Suprapubic skin (tissue), 4 donors: Measurements from ENCODE around the gene TAAR1.

Experiments
- CTCF ChIP-seq, 2 donors: fragments of 200-600 bp in 1 of 2; fragments of 450-650 bp in 1 of 2; sonication (generic) in 1 of 2; IDR thresholded peaks; one replicate each; pipeline ENCODE4 v1.5.1; 2016 to 2019; ENCODE audit warnings: antibody characterized with exemption in 2 of 2, mild to moderate bottlenecking in 1 of 2, moderate library complexity in 1 of 2
- EP300 ChIP-seq: sonication (generic); formaldehyde crosslinking; IDR thresholded peaks from one replicate; pipeline ENCODE4 v1.6.1; 2017; ENCODE audit warnings: antibody characterized with exemption
- POLR2A ChIP-seq, 2 donors: fragments of 450-650 bp; IDR thresholded peaks; one replicate each; pipeline ENCODE4 v1.6.1; 2017; ENCODE audit warnings: antibody characterized with exemption in 2 of 2, mild to moderate bottlenecking in 2 of 2, moderate library complexity in 2 of 2
- POLR2AphosphoS5 ChIP-seq, 3 donors: sonication (generic); formaldehyde crosslinking; IDR thresholded peaks; one replicate each; pipeline ENCODE4 v1.6.1; 2017; ENCODE audit warnings: antibody characterized with exemption in 3 of 3

- TF ChIP-seq CTCF (IDR thresholded peaks at IDR 0.05): no peak
- no peak for TF ChIP-seq EP300
- TF ChIP-seq POLR2A (IDR thresholded peaks at IDR 0.05): no peak
- TF ChIP-seq POLR2AphosphoS5 (IDR thresholded peaks at IDR 0.05): no peak
Observed at GRCh38 chr6:132634796-132635195, 24.2 kb downstream of the TAAR1 start.
